ENCODE results near the gene MYH6. TPM values are rescaled to one million over a fixed set of nuclear protein-coding genes. Genes with fewer than 3 reads are reported as not detected.

MYH6 gene
- polyA plus RNA-seq, 3 donors = not detected

GRCh38 chr14:23408307-23408630 lies 196 bp upstream of the MYH6 start:
- Mint-ChIP-seq H3K4me3 (no peak overlapping the region), H3K4me1 (peaks cover 1% of the 10 kb centered on the region), H3K27ac (no peak overlapping the region), H3K9me3 (no peaks in the 10 kb centered on the region), H3K36me3 (no peaks in the 10 kb centered on the region), H3K27me3 (ENCODE audit: low read depth in 3 of 3) (peaks cover 2 to 30% (median 3%) of the 10 kb centered on the region in 3 donors)
- intact Hi-C loops (cut with micrococcal nuclease) = no loop called here
- H3K4me1 ChIP-seq (ENCODE audit: control insufficient read depth in 1 of 2, insufficient read depth in 2 of 2, low read length in 2 of 2) = no peaks in the 10 kb centered on the region
- no peak overlapping the region for H3K9ac ChIP-seq (ENCODE audit: insufficient read depth, low read length, poor library complexity, severe bottlenecking)
- no peak for DNase-seq
- H3K4me3 ChIP-seq (replicated peaks in 1 of 3; ENCODE audit: low read depth in 2 of 3, low read length in 3 of 3) = no peak overlapping the region
- H2AFZ ChIP-seq (ENCODE audit: insufficient read depth, low read depth, low read length, poor library complexity, severe bottlenecking) = no peak overlapping the region
- H4K20me1 ChIP-seq (ENCODE audit: insufficient read depth, low read length) = no peaks in the 10 kb centered on the region
- no peak overlapping the region for H3K27ac ChIP-seq (ENCODE audit: low read depth in 1 of 2, low read length in 2 of 2)
- H3K4me2 ChIP-seq (replicated peaks; ENCODE audit: extremely low read depth, low read length, poor library complexity, severe bottlenecking) = no peak overlapping the region
- no peaks in the 10 kb centered on the region for H3K27me3 ChIP-seq (ENCODE audit: control insufficient read depth in 2 of 2, insufficient read depth in 2 of 2, low read length in 2 of 2)
- no peaks in the 10 kb centered on the region for H3K9me3 ChIP-seq (replicated peaks in 1 of 2; ENCODE audit: control insufficient read depth in 1 of 2, insufficient read depth in 1 of 2, low read length in 2 of 2)
- WGBS (ENCODE audit: insufficient coverage) = 100% methylated on average over 1 of the region's 5 CpGs
- no peak for TF ChIP-seq CTCF (IDR thresholded peaks at IDR 0.05)
- H3K79me2 ChIP-seq (ENCODE audit: insufficient read depth, low read length) = no peaks in the 10 kb centered on the region
- H3K36me3 ChIP-seq (replicated peaks in 1 of 2; ENCODE audit: control insufficient read depth in 1 of 2, insufficient read depth in 2 of 2, low read length in 2 of 2) = no peaks in the 10 kb centered on the region

GRCh38 chr14:23406725-23407355 lies 1.2 kb downstream of the MYH6 start:
- Histone ChIP-seq H3K4me3 (replicated peaks in 1 of 3; ENCODE audit: low read depth in 2 of 3, low read length in 3 of 3) (no peak overlapping the region), H3K36me3 (replicated peaks in 1 of 2; ENCODE audit: control insufficient read depth in 1 of 2, insufficient read depth in 2 of 2, low read length in 2 of 2) (no peaks in the 10 kb centered on the region), H3K27me3 (ENCODE audit: control insufficient read depth in 2 of 2, insufficient read depth in 2 of 2, low read length in 2 of 2) (no peaks in the 10 kb centered on the region), H3K9ac (ENCODE audit: insufficient read depth, low read length, poor library complexity, severe bottlenecking) (no peak overlapping the region), H3K4me1 (ENCODE audit: control insufficient read depth in 1 of 2, insufficient read depth in 2 of 2, low read length in 2 of 2) (peaks cover 0 to 3% of the 10 kb centered on the region in 2 donors), H4K20me1 (ENCODE audit: insufficient read depth, low read length) (no peaks in the 10 kb centered on the region), H2AFZ (ENCODE audit: insufficient read depth, low read depth, low read length, poor library complexity, severe bottlenecking) (no peak overlapping the region), H3K9me3 (replicated peaks in 1 of 2; ENCODE audit: control insufficient read depth in 1 of 2, insufficient read depth in 1 of 2, low read length in 2 of 2) (no peaks in the 10 kb centered on the region), H3K4me2 (replicated peaks; ENCODE audit: extremely low read depth, low read length, poor library complexity, severe bottlenecking) (no peak overlapping the region), H3K27ac (ENCODE audit: low read depth in 1 of 2, low read length in 2 of 2) (no peak overlapping the region), H3K79me2 (ENCODE audit: insufficient read depth, low read length) (no peaks in the 10 kb centered on the region)
- DNase-seq = no peak
- H3K27ac Mint-ChIP-seq = no peak overlapping the region
- no peaks in the 10 kb centered on the region for H3K36me3 Mint-ChIP-seq
- no peaks in the 10 kb centered on the region for H3K9me3 Mint-ChIP-seq
- TF ChIP-seq CTCF (IDR thresholded peaks at IDR 0.05) = no peak
- 93% methylated on average over 13 of the region's 15 CpGs for WGBS (ENCODE audit: insufficient coverage)
- H3K4me1 Mint-ChIP-seq = peaks cover 8% of the 10 kb centered on the region
- H3K4me3 Mint-ChIP-seq = no peak overlapping the region
- peaks cover 3 to 27% (median 3%) of the 10 kb centered on the region in 3 donors for H3K27me3 Mint-ChIP-seq (ENCODE audit: low read depth in 3 of 3)
- intact Hi-C loops (cut with micrococcal nuclease) = no loop called here
